ENCODE measurements around the gene CSMD2.

The CSMD2 gene

GRCh38 chr1:33661811-33662454 lies 503.1 kb downstream of the CSMD2 start:
- TF ChIP-seq CTCF (IDR thresholded peaks at IDR 0.05; ENCODE audit: borderline replicate concordance, insufficient read depth, low read depth, low read length), result no peak
- no peak overlapping the region for H3K4me3 ChIP-seq (ENCODE audit: low read depth, low read length)

GRCh38 chr1:33660956-33661355 lies 504.1 kb downstream of the CSMD2 start:
- H3K4me3 ChIP-seq (ENCODE audit: low read depth, low read length), result no peak overlapping the region
- no peak for TF ChIP-seq CTCF (IDR thresholded peaks at IDR 0.05; ENCODE audit: borderline replicate concordance, insufficient read depth, low read depth, low read length)

- H3K4me3 ChIP-seq (ENCODE audit: low read depth, low read length), result no peak overlapping the region
- TF ChIP-seq CTCF (IDR thresholded peaks at IDR 0.05; ENCODE audit: borderline replicate concordance, insufficient read depth, low read depth, low read length), result no peak
These were observed 504.8 kb downstream of the CSMD2 start for GRCh38 chr1:33660244-33660643.

- TF ChIP-seq CTCF (IDR thresholded peaks at IDR 0.05; ENCODE audit: borderline replicate concordance, insufficient read depth, low read depth, low read length), result no peak
- no peak overlapping the region for H3K4me3 ChIP-seq (ENCODE audit: low read depth, low read length)
These were observed 505.4 kb downstream of the CSMD2 start for GRCh38 chr1:33659641-33660040.

GRCh38 chr1:33657833-33658232 lies 507.2 kb downstream of the CSMD2 start:
- TF ChIP-seq CTCF (IDR thresholded peaks at IDR 0.05; ENCODE audit: borderline replicate concordance, insufficient read depth, low read depth, low read length), result no peak
- no peak overlapping the region for H3K4me3 ChIP-seq (ENCODE audit: low read depth, low read length)

GRCh38 chr1:33656467-33657005 lies 508.5 kb downstream of the CSMD2 start:
- H3K4me3 ChIP-seq (ENCODE audit: low read depth, low read length), result no peak overlapping the region
- no peak for TF ChIP-seq CTCF (IDR thresholded peaks at IDR 0.05; ENCODE audit: borderline replicate concordance, insufficient read depth, low read depth, low read length)

GRCh38 chr1:33655496-33655895 lies 509.5 kb downstream of the CSMD2 start:
- no peak for TF ChIP-seq CTCF (IDR thresholded peaks at IDR 0.05; ENCODE audit: borderline replicate concordance, insufficient read depth, low read depth, low read length)
- no peak overlapping the region for H3K4me3 ChIP-seq (ENCODE audit: low read depth, low read length)

Data from GM12875 (cell line).